ENCODE measurements around the gene OSBPL2. TPM values are rescaled to one million over a fixed set of nuclear protein-coding genes. Genes with fewer than 3 reads are reported as not detected.

Gene OSBPL2
- total RNA-seq, 3 donors from 2014 or later (not counting 1 experiment from before 2014, with no cell fraction given): 77.9 to 112 (median 104) TPM

DNA sequence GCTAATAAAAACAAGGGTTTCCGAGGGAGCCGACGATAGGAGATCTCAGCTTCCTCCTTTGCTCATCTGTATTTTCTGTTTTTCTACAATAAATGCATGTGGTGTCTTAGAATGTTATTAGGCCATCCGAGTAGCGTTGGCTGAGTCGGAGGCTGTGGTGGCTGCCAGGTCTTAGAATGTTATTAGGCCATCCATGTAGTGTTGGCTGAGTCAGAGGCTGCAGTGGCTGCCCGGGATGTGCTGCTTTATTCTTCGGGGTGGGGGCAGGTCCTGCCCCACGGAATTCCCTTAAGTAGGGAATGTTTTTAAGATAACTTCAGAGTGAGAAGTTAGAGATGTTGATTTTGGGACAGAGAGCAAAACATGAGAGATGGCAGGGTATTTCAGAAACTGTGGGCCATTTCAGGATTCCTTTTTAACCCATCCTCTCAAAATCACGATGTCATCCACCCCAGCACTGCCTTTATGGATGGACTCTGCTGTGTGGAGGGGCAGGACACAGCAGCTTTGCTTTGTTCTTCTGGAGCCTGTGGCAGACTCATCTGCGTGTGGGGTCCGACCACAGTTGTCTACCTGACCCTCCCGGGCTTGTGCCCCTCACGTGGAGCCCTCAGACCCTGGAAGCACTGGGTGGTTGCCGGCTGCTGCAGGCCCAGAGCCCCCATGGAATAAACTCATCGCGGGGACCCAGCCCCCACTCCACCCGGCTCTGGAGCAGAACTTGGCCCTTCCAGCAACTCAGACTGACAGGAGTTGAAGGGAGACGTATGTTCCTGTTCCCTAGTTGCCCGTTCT lies 20.4 kb downstream of the OSBPL2 start:
- Histone ChIP-seq H3K36me3 (ENCODE audit: control insufficient read depth, insufficient read depth, low read length) (peaks cover 49% of the 10 kb centered on the region), H3K4me3 (ENCODE audit: low read length) (no peak overlapping the region), H3K27ac (ENCODE audit: low read length) (no peak overlapping the region), H3K9me3 (ENCODE audit: control insufficient read depth, insufficient read depth, low read length) (no peaks in the 10 kb centered on the region), H3K4me1 (ENCODE audit: control insufficient read depth, insufficient read depth, low read length) (no peaks in the 10 kb centered on the region), H3K27me3 (ENCODE audit: control insufficient read depth, insufficient read depth, low read length) (no peaks in the 10 kb centered on the region)
- H3K27me3 Mint-ChIP-seq (ENCODE audit: low read depth in 2 of 2): no peaks in the 10 kb centered on the region
- intact Hi-C loops (cut with micrococcal nuclease): no loop called here
- H3K36me3 Mint-ChIP-seq: no peaks in the 10 kb centered on the region
- no peak for DNase-seq
- TF ChIP-seq, protein P1, sequence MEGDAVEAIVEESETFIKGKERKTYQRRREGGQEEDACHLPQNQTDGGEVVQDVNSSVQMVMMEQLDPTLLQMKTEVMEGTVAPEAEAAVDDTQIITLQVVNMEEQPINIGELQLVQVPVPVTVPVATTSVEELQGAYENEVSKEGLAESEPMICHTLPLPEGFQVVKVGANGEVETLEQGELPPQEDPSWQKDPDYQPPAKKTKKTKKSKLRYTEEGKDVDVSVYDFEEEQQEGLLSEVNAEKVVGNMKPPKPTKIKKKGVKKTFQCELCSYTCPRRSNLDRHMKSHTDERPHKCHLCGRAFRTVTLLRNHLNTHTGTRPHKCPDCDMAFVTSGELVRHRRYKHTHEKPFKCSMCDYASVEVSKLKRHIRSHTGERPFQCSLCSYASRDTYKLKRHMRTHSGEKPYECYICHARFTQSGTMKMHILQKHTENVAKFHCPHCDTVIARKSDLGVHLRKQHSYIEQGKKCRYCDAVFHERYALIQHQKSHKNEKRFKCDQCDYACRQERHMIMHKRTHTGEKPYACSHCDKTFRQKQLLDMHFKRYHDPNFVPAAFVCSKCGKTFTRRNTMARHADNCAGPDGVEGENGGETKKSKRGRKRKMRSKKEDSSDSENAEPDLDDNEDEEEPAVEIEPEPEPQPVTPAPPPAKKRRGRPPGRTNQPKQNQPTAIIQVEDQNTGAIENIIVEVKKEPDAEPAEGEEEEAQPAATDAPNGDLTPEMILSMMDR (IDR thresholded peaks at IDR 0.05): no peak
- no peaks in the 10 kb centered on the region for H3K9me3 Mint-ChIP-seq
- H3K27ac Mint-ChIP-seq: peak overlapping the region; percentile 11 to 14
- WGBS (ENCODE audit: insufficient coverage): 95% methylated on average over 20 of the region's 20 CpGs
- ATAC-seq: no peak
- H3K4me3 Mint-ChIP-seq: no peak overlapping the region
- H3K4me1 Mint-ChIP-seq: peaks cover 16 to 22% of the 10 kb centered on the region in 2 donors

- H3K36me3 ChIP-seq (ENCODE audit: control insufficient read depth, insufficient read depth, low read length): peaks cover 53% of the 10 kb centered on the region
- Mint-ChIP-seq H3K4me1 (peaks cover 12 to 18% of the 10 kb centered on the region in 2 donors), H3K4me3 (no peak overlapping the region), H3K27me3 (ENCODE audit: low read depth in 2 of 2) (no peaks in the 10 kb centered on the region), H3K27ac (no peak overlapping the region), H3K9me3 (no peaks in the 10 kb centered on the region), H3K36me3 (no peaks in the 10 kb centered on the region)
- no peak overlapping the region for H3K27ac ChIP-seq (ENCODE audit: low read length)
- 99% methylated on average over 8 of the region's 8 CpGs for WGBS (ENCODE audit: insufficient coverage)
- H3K4me3 ChIP-seq (ENCODE audit: low read length): no peak overlapping the region
- intact Hi-C loops (cut with micrococcal nuclease): no loop called here
- ATAC-seq (no peak), DNase-seq (no peak)
- no peaks in the 10 kb centered on the region for H3K4me1 ChIP-seq (ENCODE audit: control insufficient read depth, insufficient read depth, low read length)
- no peaks in the 10 kb centered on the region for H3K27me3 ChIP-seq (ENCODE audit: control insufficient read depth, insufficient read depth, low read length)
- TF ChIP-seq, protein P1 (IDR thresholded peaks at IDR 0.05): no peak
- no peaks in the 10 kb centered on the region for H3K9me3 ChIP-seq (ENCODE audit: control insufficient read depth, insufficient read depth, low read length)
Observed at GRCh38 chr20:62259294-62259565, 20.9 kb downstream of the OSBPL2 start.

- Mint-ChIP-seq H3K27ac (peak overlapping the region in 1 of 2 donors; percentile 7), H3K4me3 (no peak overlapping the region), H3K36me3 (no peaks in the 10 kb centered on the region), H3K4me1 (peaks cover 5 to 10% of the 10 kb centered on the region in 2 donors), H3K9me3 (no peaks in the 10 kb centered on the region), H3K27me3 (ENCODE audit: low read depth in 2 of 2) (no peaks in the 10 kb centered on the region)
- Histone ChIP-seq H3K36me3 (ENCODE audit: control insufficient read depth, insufficient read depth, low read length) (peaks cover 61% of the 10 kb centered on the region), H3K9me3 (ENCODE audit: control insufficient read depth, insufficient read depth, low read length) (no peaks in the 10 kb centered on the region), H3K4me1 (ENCODE audit: control insufficient read depth, insufficient read depth, low read length) (no peaks in the 10 kb centered on the region), H3K27ac (ENCODE audit: low read length) (no peak overlapping the region), H3K27me3 (ENCODE audit: control insufficient read depth, insufficient read depth, low read length) (no peaks in the 10 kb centered on the region), H3K4me3 (ENCODE audit: low read length) (no peak overlapping the region)
- 98% methylated on average over 10 of the region's 10 CpGs for WGBS (ENCODE audit: insufficient coverage)
- intact Hi-C loops (cut with micrococcal nuclease): no loop called here
- ATAC-seq: no peak
- no peak for DNase-seq
- TF ChIP-seq, protein P1 (IDR thresholded peaks at IDR 0.05): no peak
Observed at GRCh38 chr20:62262064-62262463, 23.7 kb downstream of the OSBPL2 start.

DNA sequence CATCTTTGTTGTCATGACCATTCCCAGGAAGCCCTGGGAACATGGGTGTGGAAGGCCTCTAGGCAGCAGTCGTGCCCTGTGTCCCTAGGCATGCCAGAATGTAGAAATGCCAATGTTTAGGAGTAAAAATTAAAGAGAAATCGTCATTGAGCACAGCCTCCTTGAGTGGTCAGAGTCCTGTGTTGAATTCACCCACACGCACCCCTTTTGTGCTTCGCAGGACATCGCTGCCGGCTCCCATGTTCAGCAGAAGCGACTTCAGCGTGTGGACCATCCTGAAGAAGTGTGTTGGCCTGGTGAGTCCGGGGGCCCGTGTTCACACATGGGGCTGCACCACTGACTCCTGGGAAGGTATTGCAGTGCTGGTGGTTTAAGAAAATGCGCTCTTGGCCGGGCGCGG lies 25.1 kb downstream of the OSBPL2 start:
- intact Hi-C loops (cut with micrococcal nuclease): no loop called here
- H3K36me3 ChIP-seq (ENCODE audit: control insufficient read depth, insufficient read depth, low read length): peaks cover 64% of the 10 kb centered on the region
- Mint-ChIP-seq H3K36me3 (no peaks in the 10 kb centered on the region), H3K9me3 (no peaks in the 10 kb centered on the region), H3K4me3 (no peak overlapping the region), H3K27ac (no peak overlapping the region), H3K27me3 (ENCODE audit: low read depth in 2 of 2) (no peaks in the 10 kb centered on the region), H3K4me1 (peaks cover 3 to 9% of the 10 kb centered on the region in 2 donors)
- WGBS (ENCODE audit: insufficient coverage): 97% methylated on average over 14 of the region's 14 CpGs
- no peaks in the 10 kb centered on the region for H3K27me3 ChIP-seq (ENCODE audit: control insufficient read depth, insufficient read depth, low read length)
- no peak for DNase-seq
- no peaks in the 10 kb centered on the region for H3K4me1 ChIP-seq (ENCODE audit: control insufficient read depth, insufficient read depth, low read length)
- H3K4me3 ChIP-seq (ENCODE audit: low read length): no peak overlapping the region
- no peak overlapping the region for H3K27ac ChIP-seq (ENCODE audit: low read length)
- H3K9me3 ChIP-seq (ENCODE audit: control insufficient read depth, insufficient read depth, low read length): no peaks in the 10 kb centered on the region
- no peak for ATAC-seq
- TF ChIP-seq, protein P1 (IDR thresholded peaks at IDR 0.05): no peak
